Stimulated activated naive CD4-positive, alpha-beta T cell treated with Interleukin-2 at 50 U/mL for 16 hours (primary cell): ENCODE data around the gene TSR1.

Experiments used
- DNase-seq: peaks from one replicate; lab custom pipeline; 2025; lab: John Stamatoyannopoulos, UW

TSR1 gene

DNA sequence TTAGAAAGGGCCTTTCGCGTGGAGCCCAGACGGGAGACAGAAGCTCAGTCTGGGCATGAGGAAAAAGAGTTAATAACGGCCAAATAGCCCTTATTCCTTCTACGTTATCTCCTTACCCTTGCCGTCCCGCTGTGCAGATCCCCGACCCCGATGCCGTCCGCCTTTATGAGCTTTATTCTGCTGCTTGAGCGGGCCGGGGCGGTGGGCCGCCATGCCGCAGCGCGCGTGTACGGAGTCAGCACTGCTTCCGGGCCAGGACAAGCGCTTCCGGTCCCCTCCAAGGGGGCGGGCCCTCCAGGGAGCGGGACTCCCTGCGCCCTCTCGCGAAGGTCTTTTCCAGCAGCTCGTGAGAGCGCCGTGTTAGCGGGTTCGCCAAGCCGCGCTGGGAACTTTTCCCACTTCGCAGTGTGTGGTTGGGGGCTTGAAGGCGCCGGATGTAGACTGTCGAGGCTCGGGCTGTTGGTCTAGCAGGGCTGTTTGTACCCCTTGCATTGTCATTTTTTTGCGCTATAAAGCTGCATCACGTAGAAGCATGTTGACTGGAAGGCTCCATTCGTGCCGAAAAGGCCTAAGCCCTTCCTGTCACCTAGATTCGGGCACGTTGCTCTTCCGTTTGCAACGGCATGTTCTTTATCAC is at the start of gene TSR1:
TSS of gene TSR1 (minus strand) at position 243 of the 637 bp plus-strand sequence. CDS start at position 213, 30 bp downstream.
- DNase-seq: peak; percentile 86

DNA sequence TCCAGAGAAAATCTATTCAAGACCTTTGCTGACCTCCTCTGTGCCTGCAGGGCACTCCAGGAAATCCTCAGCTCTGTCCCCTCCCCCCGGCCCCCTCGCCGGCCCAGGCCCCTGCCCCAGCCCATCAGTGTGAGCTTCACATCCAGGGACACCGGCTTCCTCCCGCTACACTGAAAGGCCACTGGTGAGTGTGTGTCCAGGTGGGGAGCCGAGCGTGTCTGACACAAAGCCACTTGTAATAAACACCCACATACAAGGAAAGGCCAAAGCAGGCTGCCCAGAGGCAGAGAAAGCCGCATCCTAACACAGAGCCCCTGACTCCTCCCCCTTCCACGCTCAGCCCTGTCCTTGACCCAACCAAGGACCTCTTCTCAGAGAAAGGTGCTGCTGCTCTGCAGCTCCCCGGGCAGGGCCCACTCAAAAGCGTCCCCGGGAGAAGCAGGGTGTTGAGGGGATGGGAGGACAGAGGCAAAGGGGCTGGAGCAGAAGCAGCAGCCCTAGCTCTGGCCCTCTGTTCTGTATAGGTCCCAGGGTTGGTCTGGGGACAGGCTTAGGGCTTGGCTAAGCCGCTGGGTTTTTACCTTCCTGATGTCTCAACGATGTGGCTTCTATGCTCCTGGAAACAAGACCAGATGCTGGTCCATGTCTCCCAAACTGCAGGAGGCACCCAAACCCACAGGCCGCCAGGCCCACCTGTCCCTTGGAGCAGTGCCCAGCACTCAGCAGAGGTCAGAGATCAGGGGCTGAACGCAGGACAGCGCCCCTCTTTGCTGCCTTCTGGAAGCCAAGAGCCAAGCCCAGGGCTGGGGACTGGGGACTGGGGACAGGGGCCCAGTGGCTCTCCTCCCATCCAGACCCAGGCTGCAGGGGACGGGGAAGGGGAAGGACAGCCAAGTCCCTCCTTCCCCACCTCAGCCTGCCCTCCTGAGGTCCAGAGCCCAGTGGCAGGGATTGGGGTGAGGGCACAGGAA is 49.3 kb upstream of the TSR1 start:
- no peak for DNase-seq

DNA sequence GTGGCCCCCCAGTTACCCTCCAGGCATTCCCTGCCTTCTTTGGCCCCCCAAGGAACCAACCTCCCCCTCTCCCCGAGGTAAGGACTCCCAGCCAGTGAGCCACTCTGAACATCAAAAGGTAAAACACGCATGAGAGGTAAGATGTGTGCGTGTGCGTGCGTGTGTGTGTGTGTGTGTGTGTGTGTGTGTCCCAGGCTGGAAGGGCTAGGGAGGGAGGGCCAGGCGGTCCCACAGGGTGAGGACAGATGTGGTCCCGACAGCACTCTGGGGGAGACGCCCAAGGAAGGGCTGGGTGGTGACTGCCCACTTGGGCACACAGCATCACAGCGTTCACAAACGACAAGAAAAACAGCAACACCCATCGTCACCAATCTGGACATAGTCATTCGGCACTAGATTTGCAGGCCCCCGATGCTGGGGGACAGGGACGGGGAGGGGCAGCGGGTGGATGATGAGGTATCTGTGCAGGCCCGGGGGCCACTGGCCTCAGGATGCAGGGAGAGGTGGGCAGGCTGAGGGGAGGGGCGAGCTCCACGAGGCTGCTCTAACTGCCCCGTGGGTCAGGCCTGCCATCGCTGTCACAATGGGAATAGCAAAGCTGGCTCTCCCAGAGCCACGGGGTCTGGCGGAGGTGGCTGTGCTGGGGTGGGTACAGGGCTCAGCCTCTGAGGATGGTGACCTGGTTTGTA is 48.3 kb upstream of the TSR1 start:
- no peak for DNase-seq

DNA sequence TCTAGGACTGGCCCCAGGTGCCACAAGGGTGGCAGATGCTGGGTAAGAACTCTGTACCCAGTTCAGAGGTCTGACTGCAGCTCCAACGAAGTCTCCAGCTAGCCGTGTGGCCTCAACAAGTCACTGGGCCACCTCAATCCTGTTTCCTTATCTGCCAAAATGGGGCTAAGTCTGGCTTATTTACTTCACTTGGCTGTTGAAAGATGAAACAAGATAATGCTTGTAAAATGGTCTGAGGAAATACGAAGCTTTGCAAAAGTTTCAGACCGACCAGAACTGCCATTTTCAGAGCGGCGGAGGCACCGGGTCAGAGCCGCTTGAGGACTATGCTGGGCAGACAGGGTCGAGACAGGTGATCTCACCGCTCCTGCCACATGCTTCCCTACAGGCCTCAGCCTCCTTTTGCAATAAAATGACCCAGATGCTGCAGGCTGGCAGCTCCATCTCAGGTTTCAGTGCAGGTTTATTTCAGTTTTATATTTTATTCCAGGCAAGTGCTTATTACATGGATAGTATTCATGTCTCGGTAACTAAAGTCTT is 47.4 kb upstream of the TSR1 start:
- DNase-seq: no peak

DNA sequence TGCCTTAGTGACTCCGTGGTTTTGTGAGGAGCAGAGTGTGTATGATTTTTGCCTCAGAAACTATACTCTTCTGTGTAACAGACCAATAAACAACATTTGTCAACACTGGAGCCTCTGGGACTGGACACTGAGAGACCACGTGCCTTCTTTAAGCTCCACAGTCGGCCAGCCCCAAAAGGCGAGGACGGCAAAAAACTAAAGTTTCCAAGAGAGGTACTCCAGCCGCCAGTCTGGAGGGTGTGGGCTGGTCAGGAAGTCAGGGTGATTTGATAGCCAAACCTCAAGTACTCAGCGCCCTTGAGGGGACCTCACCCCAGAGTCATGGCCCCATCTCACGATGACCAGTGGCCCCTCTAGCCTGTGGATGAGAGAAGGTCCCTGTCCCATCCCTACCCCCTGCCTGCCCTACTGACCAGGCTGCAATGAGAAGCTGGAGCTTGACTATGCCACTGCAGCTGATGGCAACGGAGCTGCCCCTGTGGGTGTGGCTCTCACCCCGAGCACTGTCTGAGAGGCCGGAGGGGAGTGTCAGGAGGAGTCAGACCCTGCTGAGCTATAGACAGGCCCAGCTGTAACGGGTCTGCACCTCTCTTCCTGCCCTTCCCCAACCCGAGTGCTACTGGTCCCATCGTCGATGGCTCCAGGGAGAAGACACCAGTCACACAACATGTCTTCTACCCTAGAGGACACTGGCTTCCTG is 44.8 kb upstream of the TSR1 start:
- DNase-seq: no peak

DNA sequence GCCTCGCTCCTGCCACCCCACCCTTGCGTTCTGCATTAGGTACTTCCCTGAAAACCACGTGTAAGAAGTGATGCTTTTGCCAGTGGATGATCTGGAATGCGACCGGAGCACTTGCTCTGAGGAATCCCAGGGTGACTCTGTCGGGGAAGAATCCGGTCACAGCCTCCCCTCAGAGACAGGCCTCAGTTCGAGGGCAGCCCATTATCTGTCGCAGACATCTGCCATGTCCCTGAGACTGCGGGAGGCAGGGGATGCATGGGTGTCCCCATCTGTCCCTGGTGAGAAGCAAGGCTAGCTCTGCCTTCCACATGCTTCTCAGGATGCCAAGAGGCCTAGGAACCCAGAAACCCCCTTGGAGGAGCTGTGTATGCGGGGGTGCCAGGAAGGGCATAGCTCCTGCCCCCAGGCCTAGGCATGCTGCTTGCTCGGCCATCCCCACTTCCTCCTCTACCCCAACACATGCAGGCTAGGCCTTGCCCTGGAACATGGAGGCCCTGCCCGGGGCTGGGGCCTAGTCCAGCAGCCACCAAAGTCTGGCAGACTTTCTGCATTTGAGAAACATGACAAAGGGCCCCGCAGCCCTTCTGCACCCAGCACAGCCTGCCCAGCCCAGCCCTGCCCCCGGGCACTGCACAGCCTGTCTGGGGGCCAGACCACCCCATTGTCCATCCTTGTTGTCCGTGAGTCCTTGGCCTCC is 44.1 kb upstream of the TSR1 start:
- DNase-seq: no peak

DNA sequence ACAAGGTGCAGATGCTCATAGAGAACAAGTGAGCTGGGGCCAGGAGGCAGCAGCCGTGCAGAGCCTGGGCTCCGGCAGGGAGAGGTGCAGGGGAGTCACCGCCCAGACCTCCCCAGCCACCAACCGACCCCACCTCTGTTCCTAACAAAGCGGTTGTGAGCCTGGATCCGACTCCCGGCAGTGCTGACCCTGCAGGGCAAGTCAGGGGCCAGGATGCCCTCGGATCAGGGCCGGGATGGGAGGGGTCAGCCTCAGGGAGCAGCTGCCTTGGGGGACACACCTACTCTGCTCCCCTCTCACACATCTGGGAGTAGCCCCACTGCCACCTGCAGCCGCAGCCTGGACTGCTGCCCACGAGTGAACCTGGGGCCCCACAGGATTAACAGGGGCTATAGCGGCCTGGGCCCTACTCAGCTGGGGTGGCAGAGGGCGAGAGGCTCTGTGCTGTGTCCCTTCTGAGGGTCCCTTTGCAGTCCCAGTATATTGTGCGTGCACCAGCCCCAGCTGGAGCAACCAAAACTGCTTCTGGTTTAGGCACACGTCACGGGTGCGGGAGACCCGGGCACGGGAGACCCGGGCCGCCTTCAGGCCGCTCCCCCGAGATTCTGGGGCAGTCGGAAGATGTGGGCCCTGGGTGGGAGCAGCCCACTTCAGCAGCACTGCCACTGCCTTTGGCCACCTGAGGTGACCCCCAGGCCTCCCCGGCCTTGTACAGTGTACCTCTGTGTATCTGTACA is 43.4 kb upstream of the TSR1 start:
- DNase-seq: no peak

DNA sequence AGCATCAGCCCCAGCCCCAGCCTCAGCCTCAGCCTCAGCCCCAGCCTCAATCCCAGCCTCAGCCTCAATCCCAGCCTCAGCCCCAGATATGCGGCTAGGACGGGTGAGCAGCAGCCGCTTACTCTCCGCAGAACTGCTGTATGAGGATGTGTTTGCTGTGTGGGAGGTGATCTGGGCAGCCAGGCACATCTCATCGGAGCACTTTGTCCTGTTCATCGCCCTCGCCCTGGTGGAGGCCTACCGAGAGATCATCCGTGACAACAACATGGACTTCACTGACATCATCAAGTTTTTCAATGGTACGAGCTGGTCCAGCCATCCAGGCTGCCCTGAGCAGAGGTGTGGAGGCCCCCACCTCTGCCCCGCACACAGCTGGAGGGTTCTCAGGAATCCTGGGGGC is 42.6 kb upstream of the TSR1 start:
- no peak for DNase-seq

DNA sequence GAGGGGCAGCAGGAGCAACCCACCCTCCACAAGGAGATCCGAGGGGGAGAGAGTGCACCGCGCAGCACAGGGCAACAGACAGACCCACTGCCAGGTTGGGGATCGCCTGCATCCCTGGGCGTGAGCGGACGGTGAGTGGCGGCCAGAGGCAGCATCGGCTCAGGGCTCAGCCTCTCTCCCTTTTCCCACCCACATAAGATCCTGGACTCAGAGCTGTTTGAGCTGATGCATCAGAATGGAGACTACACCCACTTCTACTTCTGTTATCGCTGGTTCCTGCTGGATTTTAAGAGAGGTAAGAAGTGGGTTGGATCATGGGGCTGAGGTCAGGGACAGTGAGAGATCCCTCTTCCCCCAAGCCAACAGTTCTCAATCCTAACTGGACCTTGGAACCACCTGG is 41.4 kb upstream of the TSR1 start:
- no peak for DNase-seq

DNA sequence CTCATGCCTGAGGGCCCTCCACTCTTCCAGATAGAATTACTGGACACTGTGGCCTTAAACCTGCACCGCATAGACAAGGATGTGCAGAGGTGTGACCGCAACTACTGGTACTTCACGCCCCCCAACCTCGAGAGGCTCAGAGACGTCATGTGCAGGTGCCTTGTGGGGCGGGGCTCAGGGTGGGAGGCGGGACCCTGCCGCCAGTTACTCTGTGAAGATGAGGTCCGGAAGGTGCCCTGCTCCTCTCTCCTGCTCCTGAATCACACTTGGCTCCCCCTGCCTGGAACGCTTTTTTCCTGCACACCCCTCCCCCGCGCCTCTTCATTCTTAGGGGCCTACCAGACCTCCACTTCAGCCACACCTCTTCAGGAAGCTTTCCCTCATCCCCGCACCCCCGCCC is 39.9 kb upstream of the TSR1 start:
- DNase-seq: no peak

DNA sequence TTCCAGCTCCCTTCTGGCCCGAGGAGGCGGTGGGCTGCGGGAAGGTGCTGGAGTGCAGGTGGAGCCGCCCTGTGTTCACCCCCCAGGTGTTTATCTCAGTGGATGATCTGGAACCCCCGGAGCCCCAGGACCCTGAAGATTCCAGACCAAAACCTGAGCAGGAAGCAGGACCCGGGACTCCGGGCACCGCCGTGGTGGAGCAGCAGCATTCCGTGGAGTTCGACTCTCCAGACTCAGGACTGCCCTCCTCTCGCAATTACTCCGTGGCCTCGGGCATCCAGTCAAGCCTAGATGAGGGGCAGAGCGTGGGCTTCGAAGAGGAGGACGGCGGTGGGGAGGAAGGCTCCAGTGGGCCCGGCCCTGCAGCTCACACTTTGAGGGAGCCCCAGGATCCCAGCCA is 39.1 kb upstream of the TSR1 start:
- DNase-seq: no peak

DNA sequence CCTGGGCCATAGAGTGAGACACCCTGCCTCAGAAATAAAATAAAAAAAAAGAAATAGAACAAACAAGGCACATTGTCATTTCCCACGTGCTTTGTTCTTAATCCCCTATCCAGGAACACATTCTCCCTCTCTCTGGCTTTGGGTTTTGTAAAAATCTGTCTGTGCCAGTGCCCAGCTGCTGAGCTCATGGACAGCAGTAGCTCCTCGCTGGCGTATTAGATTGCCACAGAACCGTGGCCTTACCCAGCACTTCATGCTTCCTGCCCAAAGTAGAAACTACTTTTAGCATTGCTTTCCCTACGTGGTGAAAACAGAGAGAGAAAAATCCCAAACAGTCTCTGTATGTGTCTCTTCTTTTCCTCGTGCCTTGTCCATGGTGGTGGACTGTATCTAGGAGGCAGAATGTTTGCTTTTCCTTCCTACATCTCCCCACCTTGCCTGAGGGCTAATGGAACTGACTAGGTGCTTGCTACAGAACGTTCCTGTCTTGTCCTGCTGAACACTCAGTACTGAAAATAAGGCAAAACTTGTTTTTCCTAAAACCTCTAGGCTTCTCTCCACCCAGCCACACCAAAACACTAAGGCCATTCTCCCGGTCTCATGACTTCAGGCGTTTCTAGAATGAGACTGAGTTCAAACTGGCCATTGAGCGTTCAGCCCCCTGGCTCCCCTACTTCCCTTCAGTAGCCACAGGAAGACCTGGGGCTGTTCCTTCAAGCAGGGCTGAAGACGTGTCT is 38.5 kb upstream of the TSR1 start:
- no peak for DNase-seq

DNA sequence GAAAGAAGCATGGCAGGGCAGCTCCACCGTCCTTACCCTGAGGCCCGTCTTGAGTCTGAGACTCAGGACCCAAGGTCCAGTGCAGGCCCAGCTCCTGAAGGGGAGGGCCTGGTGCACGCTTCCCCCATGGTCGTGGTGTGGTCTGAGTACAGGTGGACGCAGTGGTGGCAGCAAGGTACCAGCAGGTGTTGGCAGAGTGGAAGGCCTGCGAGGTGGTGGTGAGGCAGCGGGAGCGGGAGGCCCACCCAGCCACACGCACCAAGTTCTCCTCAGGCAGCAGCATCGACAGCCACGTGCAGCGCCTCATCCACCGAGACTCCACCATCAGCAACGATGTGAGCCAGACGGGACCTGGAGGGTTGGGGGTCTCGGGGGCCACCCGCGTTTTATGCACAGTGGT is 36.9 kb upstream of the TSR1 start:
- no peak for DNase-seq

DNA sequence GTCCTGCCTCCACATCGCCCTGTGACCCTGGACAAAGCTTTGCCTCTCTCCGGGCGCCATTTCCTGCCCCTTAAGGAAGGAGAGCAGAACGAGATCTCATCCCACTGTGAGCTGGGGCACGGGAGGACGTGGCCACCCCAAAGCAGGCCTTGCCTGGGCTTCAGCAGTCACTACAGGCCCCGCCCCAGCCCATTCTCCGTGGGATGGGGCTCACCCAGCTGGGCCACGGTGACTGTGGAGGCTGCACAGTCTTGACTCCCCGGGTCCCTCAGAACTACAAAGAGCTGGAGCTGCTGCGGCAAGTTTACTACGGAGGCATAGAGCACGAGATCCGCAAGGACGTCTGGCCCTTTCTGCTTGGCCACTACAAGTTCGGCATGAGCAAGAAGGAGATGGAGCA is 36.4 kb upstream of the TSR1 start:
- DNase-seq: no peak

DNA sequence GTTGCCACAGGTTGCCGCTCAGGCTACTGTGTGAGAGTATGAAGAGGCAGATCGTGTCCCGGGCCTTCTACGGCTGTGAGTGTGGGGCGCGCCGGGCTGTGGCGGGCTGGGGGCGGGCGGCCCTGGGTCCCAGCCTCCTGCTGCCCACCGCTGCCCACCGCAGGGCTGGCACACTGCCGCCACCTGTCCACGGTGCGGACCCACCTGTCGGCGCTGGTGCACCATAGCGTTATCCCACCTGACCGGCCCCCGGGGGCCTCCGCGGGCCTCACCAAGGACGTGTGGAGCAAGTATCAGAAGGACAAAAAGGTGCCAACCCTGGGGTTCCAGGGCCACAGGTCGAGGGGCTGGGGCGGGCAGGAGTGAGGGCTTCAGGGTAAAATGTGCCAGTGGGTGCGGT is 35.9 kb upstream of the TSR1 start:
- DNase-seq: no peak

DNA sequence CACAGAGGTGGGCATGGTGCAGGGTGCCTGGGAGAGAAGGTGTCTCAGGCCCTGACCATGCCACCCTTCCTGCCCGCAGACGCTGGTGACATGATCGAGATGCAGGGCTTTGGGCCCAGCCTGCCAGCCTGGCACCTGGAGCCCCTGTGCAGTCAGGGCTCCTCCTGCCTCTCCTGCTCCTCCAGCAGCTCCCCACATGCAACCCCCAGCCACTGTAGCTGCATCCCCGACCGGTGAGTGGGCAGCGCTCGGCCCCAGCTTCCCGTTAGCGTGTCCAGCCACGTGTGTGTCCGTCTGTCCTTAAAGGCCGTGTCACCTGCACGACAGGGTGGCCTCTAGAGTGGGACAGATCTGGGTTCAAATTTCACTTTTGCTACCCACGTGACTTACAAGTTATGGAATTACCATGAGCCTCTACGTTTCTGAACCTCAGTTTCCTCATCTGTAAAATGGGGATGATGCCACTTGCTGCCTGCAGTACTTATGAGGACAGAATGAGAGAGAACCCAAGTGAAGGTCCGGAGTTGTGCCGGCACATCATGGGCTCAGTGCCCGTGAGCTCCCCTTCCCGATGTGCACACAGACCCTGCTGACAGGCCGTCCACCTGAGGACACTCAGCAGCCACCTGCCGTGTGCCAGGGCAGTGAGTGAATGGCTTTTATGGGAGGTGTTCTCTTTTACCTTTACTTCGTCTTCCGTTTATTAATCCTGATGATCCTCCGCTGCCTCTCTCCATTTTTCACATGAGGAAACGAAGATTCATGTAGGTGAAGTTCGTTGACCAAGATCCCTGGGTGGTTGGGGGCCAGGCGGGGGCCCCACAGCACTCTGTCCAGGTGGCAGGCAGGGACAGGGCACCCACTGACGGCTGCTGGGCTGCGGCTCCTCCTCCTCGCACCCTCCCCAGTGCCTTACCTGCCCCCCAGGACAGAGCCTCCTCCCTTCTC is 35.2 kb upstream of the TSR1 start:
- no peak for DNase-seq

DNA sequence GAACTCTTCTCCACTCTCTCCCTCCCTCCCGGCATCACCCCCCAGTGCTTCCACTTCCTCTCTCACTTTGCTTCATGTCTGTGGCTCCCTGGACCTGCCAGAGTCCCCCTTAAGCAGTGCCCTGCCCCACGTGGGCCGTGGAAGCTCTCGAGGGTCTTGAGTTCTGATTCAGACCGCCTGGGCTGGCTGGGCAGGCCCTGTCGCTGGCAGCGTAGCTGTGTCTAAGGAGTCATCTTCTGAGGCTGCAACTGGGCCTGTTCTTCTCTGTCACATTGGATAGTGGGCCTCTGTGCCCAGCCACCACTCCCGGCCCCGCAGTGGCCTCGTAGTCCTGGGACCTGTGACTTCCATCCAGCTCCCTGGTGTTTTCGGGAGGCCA is 33.9 kb upstream of the TSR1 start:
- no peak for DNase-seq

DNA sequence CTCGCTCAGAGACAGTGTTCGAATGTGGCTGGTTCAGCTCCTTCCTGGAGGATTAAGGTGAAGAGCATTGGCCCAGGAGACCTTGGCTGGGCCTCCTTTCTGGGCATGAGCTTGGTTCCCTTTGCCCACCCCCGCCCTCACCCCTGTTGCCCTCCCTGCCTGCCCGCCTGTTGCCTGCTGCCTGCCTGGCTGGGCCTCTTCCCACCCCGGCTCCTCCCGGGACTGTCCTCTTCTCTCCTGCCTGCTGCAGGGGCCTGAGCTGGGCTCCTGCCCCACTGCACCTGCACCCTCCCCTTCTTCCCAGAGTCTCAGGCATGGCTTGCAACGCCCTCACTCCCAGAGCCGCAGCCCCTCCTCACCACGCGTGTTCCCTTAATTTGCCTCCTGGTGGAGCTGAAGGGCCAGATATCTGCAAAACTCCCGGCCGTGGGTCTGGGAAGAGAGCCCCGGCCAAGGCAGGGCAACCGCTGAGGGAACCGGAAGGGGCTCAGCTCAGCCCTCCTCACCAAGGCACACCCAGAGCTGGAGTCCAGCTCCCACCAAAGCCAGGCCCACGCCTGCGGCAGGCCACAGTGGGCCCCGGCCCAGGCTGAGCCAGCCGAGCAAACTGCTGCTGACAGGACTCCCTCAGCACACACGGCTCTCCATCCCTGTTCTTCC is 33.4 kb upstream of the TSR1 start:
- DNase-seq: no peak
